HG03520 (cell line): ENCODE measurements around the gene ZNF880.
A peak's percentile ranks its signal among the peaks of the same experiment; 100 is the strongest.
"Not testable (repeated sequence)": the region's sequence is repeated elsewhere in the genome, so short reads cannot be mapped to it uniquely, and the experiment has no call there.

Source experiments
- ATAC-seq: cut with Tn5 transposase; IDR thresholded peaks from one replicate; pipeline ENCODE4 v1.9.1; 2021; ENCODE audit warnings: mild to moderate bottlenecking, moderate library complexity; ENCODE audit not compliant: unreplicated experiment

Gene ZNF880

DNA sequence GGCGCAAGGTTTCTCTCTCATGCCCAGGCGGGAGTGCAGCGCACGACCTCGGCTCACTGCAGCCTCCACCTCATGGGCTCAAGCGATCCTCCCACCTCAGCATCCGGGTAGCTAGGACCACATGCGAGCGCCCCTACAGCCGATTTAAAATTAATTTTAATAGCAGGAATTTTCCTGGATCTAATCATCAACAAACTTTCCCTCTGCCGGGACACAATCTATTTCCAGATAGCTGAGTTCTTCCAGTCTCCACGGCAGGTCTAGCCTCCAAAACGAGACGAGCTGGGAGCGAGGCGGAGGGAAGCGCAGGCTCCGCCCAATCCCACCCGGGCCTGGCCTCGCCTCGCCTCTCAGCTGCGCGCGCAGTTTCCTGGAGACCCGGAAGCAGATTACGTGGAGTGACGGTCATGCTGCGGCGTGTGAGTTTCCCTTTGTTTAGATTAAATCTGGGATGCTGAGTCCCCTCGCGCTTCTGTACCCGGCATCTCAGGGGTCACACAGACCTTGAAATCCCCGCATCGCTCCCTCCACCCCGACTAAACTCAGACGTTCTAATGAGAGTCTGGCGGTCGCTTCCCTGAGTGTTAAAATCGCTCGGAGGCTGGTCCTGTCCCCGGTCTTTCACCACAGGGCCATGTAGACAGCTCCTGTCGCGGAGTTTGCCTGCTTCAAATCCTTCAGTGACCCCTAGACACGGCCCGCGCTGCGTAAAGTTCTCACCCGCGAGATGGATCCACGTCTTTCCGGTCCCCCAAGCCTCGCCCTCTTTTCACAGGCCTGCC, at the start of gene ZNF880:
ZNF880 (plus strand) TSS at position 365 of the 782 bp plus-strand sequence; CDS start at position 408, 43 bp downstream.
- no peak for ATAC-seq

GRCh38 chr19:52322429-52322828, 47.3 kb upstream of the ZNF880 start:
- no peak for ATAC-seq

DNA sequence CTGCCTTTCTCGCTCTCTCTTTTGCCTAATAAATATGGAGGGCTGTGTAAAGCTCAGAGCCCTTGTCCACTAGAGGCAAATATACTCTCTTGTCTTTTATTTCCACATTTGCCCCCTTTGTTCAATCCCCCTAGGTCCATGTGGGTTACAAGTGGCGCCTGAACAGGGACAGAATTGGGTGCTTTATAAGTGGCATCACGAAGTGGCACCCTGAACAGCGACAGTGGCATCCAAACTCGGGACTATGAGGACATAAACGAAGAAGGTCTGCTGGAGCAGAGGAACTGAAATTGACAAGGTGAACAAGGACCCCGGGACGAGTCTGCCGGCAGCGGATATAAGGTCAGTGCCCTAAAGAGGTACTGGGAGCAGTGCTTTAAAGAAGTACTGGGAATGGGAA, 38.0 kb upstream of the ZNF880 start:
- ATAC-seq: no peak

- ATAC-seq: no peak
Measured at GRCh38 chr19:52335768-52336116, 34.0 kb upstream of the ZNF880 start.

- peak; percentile 51 for ATAC-seq
Measured at GRCh38 chr19:52336117-52336790, 33.5 kb upstream of the ZNF880 start, which contains the start of gene ZNF610. Gene ZNF610 (plus strand): TSS chr19:52336243. CDS start chr19:52349173, 12,930 bp downstream.

GRCh38 chr19:52336791-52337381, 32.8 kb upstream of the ZNF880 start:
- ATAC-seq: no peak

GRCh38 chr19:52339022-52339421, 30.7 kb upstream of the ZNF880 start:
- not testable (repeated sequence) for ATAC-seq

GRCh38 chr19:52343548-52343947, 26.2 kb upstream of the ZNF880 start:
- no peak for ATAC-seq

GRCh38 chr19:52345162-52345561, 24.6 kb upstream of the ZNF880 start:
- no peak for ATAC-seq

- ATAC-seq: no peak
Measured at GRCh38 chr19:52351512-52351911, 18.2 kb upstream of the ZNF880 start.

DNA sequence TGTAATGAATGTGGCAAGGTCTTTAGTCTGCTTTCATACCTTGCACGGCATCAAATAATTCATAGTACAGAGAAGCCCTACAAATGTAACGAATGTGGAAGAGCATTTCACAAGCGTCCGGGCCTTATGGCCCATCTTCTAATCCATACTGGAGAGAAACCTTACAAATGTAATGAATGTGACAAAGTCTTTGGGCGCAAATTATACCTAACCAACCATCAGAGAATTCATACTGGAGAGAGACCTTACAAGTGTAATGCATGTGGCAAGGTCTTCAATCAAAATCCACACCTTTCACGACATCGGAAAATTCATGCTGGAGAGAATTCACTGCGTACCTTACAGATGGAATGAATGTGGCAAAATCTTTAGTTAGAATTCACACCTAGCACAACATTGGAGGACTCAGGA, 3.3 kb upstream of the ZNF880 start:
- ATAC-seq: no peak

GRCh38 chr19:52370341-52370710, 603 bp downstream of the ZNF880 start:
- no peak for ATAC-seq

GRCh38 chr19:52391135-52391534, 21.4 kb downstream of the ZNF880 start:
- ATAC-seq: no peak

GRCh38 chr19:52397310-52398080, 27.8 kb downstream of the ZNF880 start, which contains the start of gene ZNF528:
Gene ZNF528 (plus strand): TSS chr19:52397849. CDS start chr19:52402014, 4,165 bp downstream.
- ATAC-seq: no peak

DNA sequence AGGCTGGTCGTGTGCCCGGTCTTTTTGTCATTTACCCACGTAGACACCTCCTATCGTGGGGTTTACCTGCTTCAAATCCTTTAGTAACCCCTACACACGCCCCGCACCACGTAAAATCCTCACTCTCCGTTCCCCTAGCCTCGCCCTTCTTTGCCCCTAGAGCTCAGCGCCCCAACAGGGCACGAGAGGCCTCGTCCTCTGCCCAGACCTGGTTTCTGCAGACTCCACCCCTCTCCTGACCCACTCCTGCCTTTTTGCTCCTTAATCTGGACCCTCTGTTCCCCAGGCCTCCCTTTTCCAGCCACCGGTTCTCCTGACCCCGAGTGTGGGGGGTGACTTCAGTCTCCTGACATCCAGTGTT, 28.3 kb downstream of the ZNF880 start:
- no peak for ATAC-seq

DNA sequence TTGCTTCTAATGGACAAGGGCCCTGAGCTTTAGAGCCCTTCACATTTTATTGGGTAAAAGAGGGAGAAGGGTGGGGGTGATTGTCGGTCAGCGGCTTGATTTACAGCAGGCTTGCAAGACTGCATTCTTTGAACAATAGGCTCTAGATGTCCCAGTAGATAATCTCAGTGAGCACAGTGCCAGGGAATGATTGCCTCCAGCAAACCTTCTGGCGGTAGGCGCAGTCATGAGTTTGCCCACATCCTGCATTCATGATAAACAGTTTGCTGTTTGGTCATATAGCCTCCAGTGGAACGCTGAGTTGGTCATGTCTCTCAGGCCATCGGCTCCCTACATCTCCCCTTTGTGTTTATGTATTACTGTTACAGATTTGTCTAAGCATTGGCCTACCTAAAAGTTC, 40.6 kb downstream of the ZNF880 start:
- no peak for ATAC-seq

DNA sequence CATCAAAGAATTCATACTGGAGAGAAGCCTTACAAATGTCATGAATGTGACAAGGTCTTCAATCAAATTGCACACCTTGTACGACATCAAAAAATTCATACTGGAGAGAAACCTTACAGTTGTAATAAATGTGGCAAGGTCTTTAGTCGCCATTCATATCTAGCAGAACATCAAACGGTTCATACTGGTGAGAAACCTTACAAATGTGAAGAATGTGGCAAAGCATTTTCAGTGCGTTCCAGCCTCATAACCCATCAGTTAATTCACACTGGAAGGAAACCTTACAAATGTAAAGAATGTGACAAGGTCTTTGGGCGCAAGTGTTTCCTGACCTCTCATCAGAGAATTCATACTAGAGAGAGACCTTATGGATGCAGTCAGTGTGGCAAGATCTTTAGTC, 46.0 kb downstream of the ZNF880 start:
- ATAC-seq: no peak

GRCh38 chr19:52428937-52429336, 59.2 kb downstream of the ZNF880 start, which contains the start of gene ZNF534:
Gene ZNF534 (plus strand): TSS chr19:52429148. CDS start chr19:52431475, 2,327 bp downstream.
- no peak for ATAC-seq
